SW 1271 (cell line): ENCODE results near the gene ABCA1.
"Not testable (repeated sequence)": the region's sequence is repeated elsewhere in the genome, so short reads cannot be mapped to it uniquely, and the experiment has no call there.

Experiments used
- DNase-seq, 2 experiments: peaks; one replicate each; lab custom pipeline; 2025; lab: John Stamatoyannopoulos, UW

ABCA1 gene

GRCh38 chr9:104950838-104951237 is 22.9 kb upstream of the ABCA1 start:
- DNase-seq, result peak in 1 of 2 experiments; percentile 16

- DNase-seq, result no peak
These were observed 20.3 kb upstream of the ABCA1 start for GRCh38 chr9:104948277-104948676.

- DNase-seq, result no peak
These were observed 16.9 kb upstream of the ABCA1 start for GRCh38 chr9:104944871-104945270.

GRCh38 chr9:104944356-104944755 is 16.4 kb upstream of the ABCA1 start:
- DNase-seq, result no peak

GRCh38 chr9:104941597-104941996 is 13.6 kb upstream of the ABCA1 start:
- DNase-seq, result no peak

- no peak for DNase-seq
These were observed 8.3 kb upstream of the ABCA1 start for GRCh38 chr9:104936291-104936690.

- not testable (repeated sequence) for DNase-seq
These were observed 7.5 kb upstream of the ABCA1 start for GRCh38 chr9:104935501-104935810.

GRCh38 chr9:104934691-104935500 is 6.9 kb upstream of the ABCA1 start:
- no peak for DNase-seq

GRCh38 chr9:104933091-104933490 is 5.1 kb upstream of the ABCA1 start:
- DNase-seq, result not testable (repeated sequence)

- no peak for DNase-seq
These were observed 3.3 kb upstream of the ABCA1 start for GRCh38 chr9:104931256-104931655.

- no peak for DNase-seq
These were observed 591 bp downstream of the ABCA1 start for GRCh38 chr9:104927216-104927911.

- no peak for DNase-seq
These were observed 4.2 kb downstream of the ABCA1 start for GRCh38 chr9:104923740-104924139.

- no peak for DNase-seq
These were observed 4.7 kb downstream of the ABCA1 start for GRCh38 chr9:104923289-104923688.

- DNase-seq, result not testable (repeated sequence)
These were observed 5.2 kb downstream of the ABCA1 start for GRCh38 chr9:104922748-104923147.

- DNase-seq, result no peak
These were observed 6.8 kb downstream of the ABCA1 start for GRCh38 chr9:104921067-104921741.

GRCh38 chr9:104915753-104916152 is 12.2 kb downstream of the ABCA1 start:
- DNase-seq, result no peak

GRCh38 chr9:104915049-104915448 is 12.9 kb downstream of the ABCA1 start:
- DNase-seq, result no peak

- DNase-seq, result no peak
These were observed 13.5 kb downstream of the ABCA1 start for GRCh38 chr9:104914466-104914865.

- DNase-seq, result no peak
These were observed 15.3 kb downstream of the ABCA1 start for GRCh38 chr9:104912606-104913005.

GRCh38 chr9:104911032-104911607 is 16.8 kb downstream of the ABCA1 start:
- no peak for DNase-seq

- no peak for DNase-seq
These were observed 20.5 kb downstream of the ABCA1 start for GRCh38 chr9:104907278-104907951.
